Dorsolateral prefrontal cortex (tissue), 118 donors: ENCODE measurements around the gene CFLAR. TPM values are rescaled to one million over a fixed set of nuclear protein-coding genes. Genes with fewer than 3 reads are reported as not detected.

ENCODE experiments used
- total RNA-seq, 120 experiments: library from RNA; stranded (reverse); gene quantifications; one replicate each; pipeline versions ENCODE4 v1.2.3 to v1.2.4, GENCODE V29; 2022

CFLAR gene
- total RNA-seq, 120 experiments from 2014 or later: 33.1 to 117 (median 66.9) TPM

Other genes with a start within 250 kb of the CFLAR start
- 10 to 100 TPM; 16.4 to 56.9 (median 33.7) TPM for gene PPIL3, start 227.1 kb upstream of the CFLAR start, total RNA-seq
- gene NIF3L1, start 226.8 kb upstream of the CFLAR start, total RNA-seq: 10 to 100 TPM; 16.7 to 46.3 (median 29.7) TPM
- gene ORC2, start 152.5 kb upstream of the CFLAR start, total RNA-seq: 10 to 100 TPM; 26.1 to 54.8 (median 38.1) TPM
- gene HYCC2, start 44.5 kb upstream of the CFLAR start, total RNA-seq: 100 to 1,000 TPM in 7 of 120 experiments, 10 to 100 TPM in 113; 40.5 to 110 (median 79.7) TPM
- 100 to 1,000 TPM in 30 of 120 experiments, 10 to 100 TPM in 90; 41.9 to 129 (median 85.4) TPM for gene NDUFB3, start 44.2 kb upstream of the CFLAR start, total RNA-seq
- gene CASP10, start 67.0 kb downstream of the CFLAR start, total RNA-seq: 1 to 10 TPM; 1.5 to 9.8 (median 4.2) TPM
- gene CASP8, start 144.4 kb downstream of the CFLAR start, total RNA-seq: 1 to 10 TPM in 118 of 120 experiments, under 1 TPM in 2; 0.80 to 7.9 (median 3.2) TPM
- gene FLACC1, start 241.2 kb downstream of the CFLAR start, total RNA-seq: 10 to 100 TPM in 75 of 120 experiments, 1 to 10 TPM in 45; 2.9 to 22.0 (median 10.8) TPM